Activated effector memory CD4-positive, alpha-beta T cell treated with anti-CD3 and anti-CD28 coated beads, Interleukin-2, amount 50 U/mL, for 16 hours (primary cell): ENCODE data around the gene PFAS.
"Not testable (repeated sequence)": the region's sequence is repeated elsewhere in the genome, so short reads cannot be mapped to it uniquely, and the experiment has no call there.

Source experiments
- DNase-seq: peaks from one replicate; pipeline ENCODE4 v3.0.0-alpha.2; 2020

Gene PFAS, protein sequence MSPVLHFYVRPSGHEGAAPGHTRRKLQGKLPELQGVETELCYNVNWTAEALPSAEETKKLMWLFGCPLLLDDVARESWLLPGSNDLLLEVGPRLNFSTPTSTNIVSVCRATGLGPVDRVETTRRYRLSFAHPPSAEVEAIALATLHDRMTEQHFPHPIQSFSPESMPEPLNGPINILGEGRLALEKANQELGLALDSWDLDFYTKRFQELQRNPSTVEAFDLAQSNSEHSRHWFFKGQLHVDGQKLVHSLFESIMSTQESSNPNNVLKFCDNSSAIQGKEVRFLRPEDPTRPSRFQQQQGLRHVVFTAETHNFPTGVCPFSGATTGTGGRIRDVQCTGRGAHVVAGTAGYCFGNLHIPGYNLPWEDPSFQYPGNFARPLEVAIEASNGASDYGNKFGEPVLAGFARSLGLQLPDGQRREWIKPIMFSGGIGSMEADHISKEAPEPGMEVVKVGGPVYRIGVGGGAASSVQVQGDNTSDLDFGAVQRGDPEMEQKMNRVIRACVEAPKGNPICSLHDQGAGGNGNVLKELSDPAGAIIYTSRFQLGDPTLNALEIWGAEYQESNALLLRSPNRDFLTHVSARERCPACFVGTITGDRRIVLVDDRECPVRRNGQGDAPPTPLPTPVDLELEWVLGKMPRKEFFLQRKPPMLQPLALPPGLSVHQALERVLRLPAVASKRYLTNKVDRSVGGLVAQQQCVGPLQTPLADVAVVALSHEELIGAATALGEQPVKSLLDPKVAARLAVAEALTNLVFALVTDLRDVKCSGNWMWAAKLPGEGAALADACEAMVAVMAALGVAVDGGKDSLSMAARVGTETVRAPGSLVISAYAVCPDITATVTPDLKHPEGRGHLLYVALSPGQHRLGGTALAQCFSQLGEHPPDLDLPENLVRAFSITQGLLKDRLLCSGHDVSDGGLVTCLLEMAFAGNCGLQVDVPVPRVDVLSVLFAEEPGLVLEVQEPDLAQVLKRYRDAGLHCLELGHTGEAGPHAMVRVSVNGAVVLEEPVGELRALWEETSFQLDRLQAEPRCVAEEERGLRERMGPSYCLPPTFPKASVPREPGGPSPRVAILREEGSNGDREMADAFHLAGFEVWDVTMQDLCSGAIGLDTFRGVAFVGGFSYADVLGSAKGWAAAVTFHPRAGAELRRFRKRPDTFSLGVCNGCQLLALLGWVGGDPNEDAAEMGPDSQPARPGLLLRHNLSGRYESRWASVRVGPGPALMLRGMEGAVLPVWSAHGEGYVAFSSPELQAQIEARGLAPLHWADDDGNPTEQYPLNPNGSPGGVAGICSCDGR (N-terminal part only)

GRCh38 chr17:8248751-8249607 is at the start of gene PFAS:
TSS of gene PFAS (plus strand) at chr17:8249289. CDS start at chr17:8253938, 4,649 bp downstream.
- DNase-seq: peak; percentile 99

- no peak for DNase-seq
Measured at GRCh38 chr17:8204761-8205555, 44.1 kb upstream of the PFAS start.

- DNase-seq: no peak
Measured at GRCh38 chr17:8206536-8206935, 42.6 kb upstream of the PFAS start.

- DNase-seq: peak; percentile 97
Measured at GRCh38 chr17:8209907-8210760, 39.0 kb upstream of the PFAS start, which contains the start of gene AURKB. TSS of gene AURKB (minus strand) at chr17:8210575. CDS start at chr17:8210224, 351 bp downstream.

DNA sequence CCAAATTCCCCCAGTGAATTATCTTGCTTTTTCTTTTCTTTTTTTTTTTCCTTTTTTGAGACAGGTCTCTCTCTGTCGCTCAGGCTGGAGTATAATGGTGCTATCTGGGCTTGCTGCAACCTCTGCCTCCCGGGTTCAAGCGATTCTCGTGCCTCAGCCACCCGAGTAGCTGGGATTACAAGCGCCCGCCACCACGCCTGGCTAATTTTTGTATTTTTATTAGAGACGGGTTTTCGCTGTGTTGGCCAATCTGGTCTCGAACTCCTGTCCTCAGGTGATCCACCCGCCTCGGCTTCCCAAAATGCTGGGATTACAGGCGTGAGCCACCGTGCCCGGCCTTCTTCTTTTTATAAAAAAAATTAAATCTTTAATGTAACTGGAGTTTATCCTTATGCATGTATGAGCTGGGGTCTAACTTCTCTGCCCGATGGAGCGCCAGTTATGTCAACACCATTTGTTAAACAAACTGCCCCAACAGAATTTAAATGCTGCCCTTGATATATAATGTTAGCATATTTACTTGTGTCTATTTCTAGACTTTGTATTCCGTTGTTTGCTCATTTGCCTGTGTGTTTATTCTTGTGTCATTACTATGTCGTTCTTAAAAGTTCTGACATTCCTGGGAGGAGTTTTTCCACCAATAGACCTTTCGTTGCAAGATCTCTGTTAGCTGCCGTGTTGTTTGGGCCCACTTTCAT is 38.2 kb upstream of the PFAS start:
- no peak for DNase-seq

DNA sequence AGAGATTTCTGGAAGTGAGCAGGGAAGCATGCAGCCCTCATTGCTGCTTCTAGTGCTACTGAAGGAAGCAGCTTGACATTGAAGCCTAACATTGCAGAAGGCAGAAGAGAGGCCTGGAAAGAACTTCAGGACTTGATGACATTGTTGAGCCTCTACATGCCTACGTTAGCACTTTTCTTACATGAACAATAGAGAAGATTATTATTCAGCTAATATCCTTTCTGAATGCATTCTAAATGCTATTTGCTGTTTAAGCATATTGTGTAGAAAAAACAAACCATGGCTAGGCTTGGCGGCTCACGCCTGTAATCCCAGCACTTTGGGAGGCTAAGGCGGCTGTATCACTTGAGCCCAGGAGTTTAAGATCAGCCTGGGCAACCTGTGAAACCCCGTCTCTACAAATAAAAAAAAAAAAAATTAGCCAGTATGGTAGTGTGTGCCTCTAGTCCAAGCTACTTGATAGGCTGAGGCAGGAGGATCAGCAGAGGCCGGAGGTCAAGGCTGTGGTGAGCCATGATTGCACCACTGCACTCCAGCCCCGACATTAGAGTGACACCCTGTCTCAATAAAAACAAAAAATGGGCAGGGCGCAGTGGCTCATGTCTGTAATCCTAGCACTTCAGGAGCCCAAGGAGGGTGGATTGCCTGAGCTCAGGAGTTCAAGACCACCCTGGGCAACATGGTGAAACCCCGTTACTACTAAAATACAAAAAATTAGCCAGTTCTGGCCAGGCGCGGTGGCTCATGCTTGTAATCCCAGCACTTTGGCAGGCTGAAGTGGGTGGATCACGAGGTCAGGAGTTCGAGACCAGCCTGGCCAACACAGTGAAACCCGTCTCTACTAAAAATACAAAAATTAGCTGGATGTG is 36.5 kb upstream of the PFAS start:
- DNase-seq: no peak

GRCh38 chr17:8214000-8214399 is 35.1 kb upstream of the PFAS start:
- not testable (repeated sequence) for DNase-seq

GRCh38 chr17:8220783-8221662 is 28.1 kb upstream of the PFAS start:
- DNase-seq: peak; percentile 95

DNA sequence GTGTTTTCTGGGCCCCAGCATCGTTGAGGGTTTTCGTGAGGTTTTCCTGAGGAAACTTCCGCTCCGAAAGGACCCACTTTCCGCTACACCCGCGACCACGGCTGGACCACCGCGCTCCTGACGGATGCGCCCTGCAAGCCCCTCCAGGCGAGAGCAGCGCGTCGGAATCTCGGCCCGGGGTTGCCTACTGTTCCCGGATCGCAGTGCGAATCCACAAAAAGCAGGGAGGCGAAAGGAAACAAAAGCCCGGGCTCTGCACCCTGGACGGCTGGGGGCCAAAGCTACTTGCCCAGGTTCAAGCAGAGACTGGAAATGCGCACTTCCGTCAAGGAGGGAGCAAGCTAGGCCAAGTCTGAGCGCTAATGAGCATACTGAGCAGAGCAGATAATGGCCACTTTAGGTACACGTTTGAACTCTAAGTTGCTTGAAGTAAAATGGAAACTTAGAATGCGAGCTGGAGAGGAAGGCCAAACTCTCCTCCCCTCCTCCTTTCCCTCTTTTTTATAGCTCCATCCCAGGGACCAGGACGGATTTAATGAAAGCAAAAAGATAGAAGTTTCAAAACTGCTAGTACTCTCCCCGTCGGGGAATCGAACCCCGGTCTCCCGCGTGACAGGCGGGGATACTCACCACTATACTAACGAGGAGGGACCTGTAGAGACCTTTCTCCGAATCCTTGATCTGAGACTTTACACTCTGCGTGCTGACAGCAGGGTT is 27.3 kb upstream of the PFAS start:
- peak; percentile 94 for DNase-seq

DNA sequence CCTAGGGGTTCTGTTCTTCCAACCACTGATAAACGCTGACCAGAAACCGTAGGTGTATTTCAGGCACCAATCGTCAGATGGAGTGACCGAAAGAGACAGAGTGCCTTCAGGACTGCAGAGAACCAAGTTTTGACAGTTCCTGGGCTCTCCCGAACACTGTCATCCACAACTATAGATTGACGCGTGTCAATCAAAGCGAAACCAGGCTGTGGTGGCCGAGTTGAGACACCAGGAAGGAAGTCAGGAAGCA is 26.8 kb upstream of the PFAS start:
- DNase-seq: no peak

DNA sequence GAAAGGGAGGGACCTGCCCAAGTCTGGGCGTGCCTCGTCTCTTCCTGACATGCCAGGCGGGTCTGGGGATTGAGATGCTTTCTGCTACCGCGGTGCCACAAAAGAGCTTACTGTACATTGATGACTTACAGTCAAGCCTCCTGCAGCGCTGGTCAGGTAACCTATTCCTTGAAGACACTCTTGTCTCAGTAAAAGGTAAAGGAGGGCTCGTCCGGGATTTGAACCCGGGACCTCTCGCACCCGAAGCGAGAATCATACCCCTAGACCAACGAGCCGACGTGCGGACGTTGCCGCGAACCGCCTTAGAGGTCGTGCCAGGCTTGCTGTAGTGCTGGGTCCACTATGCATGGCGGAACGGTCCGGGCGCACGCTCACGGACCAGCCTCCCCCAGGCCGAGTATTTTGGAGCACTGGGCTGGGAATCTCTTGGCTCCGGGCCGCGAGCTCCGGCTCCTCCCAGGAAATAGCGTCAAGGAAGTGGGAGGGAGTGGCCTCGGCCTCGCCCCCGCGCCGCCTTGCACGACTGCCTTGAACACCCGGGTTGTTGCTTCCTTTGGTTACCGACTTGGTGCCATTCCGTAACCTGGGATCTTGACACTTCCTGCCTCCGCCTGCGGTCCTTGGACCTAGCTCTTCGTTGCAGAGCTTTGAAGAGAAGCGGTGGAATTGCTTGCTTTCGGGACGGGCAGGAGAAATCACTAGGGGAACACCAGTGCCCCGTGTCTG is 26.3 kb upstream of the PFAS start:
- DNase-seq: peak; percentile 96

DNA sequence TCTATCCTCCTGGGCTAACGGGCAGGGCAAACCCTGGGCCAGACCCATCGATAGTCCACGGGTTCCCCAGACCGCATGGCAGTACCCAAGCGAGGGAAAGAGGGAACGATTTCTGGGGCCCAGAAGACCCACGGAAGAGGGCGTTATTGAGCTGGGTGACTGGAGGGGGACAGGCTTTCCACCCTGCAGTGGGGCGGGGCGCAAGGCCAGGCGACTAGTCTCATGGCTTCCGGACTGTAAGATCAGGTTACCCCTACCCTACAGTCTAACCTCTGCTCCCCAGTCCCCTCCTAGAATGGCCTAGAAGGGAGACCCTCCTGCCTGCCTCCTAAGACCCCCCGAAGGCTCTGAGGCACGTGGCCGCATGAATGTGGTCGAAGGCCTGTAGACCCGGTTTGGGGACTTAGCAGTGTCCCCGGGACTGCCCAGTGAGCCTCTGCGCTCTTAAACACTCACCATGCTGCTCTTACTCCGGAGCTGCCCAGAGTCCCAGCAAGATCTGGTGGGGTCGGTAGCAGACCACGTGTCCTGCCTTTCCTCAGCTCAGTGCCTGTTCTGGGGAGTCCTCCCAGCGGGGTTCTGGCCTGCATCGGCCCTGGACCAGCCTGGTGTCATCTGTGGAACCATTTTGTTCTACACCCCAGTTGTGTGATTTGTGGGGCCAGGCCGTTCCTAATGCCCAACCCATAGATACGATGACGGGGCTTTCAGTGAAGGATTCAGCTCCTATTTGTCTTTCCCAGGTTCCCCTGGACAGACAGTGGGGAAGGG is 25.5 kb upstream of the PFAS start:
- peak; percentile 81 for DNase-seq

- no peak for DNase-seq
Measured at GRCh38 chr17:8224891-8225812, 23.9 kb upstream of the PFAS start.
